HK-2 (cell line): ENCODE results near the gene SLC35G3.
"Not testable (repeated sequence)": the region's sequence is repeated elsewhere in the genome, so short reads cannot be mapped to it uniquely, and the experiment has no call there.

Experiments
- DNase-seq: peaks from one replicate; pipeline ENCODE4 v3.0.0-alpha.2; 2018; ENCODE audit not compliant: unreplicated experiment

Gene SLC35G3

DNA sequence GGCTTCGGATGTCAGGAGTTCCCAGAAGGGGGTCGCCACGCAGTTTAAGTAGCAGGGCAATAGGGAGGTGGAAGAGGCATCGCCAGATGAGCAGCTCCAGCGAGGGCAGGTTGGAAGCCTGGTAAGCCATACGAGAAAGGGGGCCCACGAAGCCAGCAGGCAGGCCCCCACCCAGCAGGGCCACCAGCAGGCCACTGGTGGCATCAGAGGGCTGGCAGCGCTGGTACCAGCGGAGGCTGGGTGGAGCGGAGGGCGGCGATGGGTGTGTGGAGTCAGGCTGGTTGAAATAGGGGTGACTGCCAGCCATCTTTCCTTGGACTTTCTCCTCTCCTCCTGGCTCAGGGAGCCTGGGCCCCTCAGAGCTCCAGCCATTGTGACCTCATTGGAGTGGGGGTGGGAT is at the start of gene SLC35G3:
SLC35G3 (minus strand) TSS at position 393 of the 400 bp plus-strand sequence; CDS start at position 307, 86 bp downstream.
- DNase-seq, result not testable (repeated sequence)

DNA sequence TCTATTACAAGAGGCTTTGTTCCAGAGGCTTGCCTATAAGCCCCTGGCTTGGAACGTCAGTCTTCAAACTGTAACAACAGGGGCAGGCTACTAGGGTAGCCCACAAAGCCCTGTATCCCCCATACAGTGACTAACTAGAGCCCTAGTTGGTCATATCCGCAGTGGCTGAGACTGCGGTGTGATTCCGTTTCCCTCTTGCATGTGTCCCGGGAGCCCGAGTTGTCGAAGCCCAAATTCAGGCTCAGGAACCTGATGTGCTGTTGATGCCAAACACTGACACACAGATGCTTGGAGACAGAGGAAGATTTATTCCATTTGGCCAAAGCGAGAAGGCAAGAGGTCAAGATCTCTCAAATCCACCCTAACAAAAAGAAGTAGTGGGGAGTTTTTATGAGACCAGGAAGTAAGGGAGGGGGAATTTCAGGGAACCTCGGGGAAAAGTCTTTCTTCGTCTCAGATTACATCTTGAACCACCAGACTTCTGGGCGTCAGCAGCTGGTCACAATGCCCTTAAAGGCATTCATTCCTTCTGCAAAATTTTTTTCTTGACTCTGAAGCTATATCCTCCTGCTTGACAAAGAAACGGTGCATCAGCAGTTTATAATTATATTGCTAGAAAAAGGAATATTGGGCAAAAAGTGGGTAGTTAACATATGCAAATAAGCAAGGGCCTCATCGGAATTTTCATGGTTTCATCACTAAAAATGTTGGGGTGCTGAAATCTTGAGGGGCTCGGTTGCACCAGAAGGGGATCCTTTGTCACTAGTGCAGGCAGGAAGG is 49.6 kb upstream of the SLC35G3 start:
- DNase-seq, result peak; percentile 66

DNA sequence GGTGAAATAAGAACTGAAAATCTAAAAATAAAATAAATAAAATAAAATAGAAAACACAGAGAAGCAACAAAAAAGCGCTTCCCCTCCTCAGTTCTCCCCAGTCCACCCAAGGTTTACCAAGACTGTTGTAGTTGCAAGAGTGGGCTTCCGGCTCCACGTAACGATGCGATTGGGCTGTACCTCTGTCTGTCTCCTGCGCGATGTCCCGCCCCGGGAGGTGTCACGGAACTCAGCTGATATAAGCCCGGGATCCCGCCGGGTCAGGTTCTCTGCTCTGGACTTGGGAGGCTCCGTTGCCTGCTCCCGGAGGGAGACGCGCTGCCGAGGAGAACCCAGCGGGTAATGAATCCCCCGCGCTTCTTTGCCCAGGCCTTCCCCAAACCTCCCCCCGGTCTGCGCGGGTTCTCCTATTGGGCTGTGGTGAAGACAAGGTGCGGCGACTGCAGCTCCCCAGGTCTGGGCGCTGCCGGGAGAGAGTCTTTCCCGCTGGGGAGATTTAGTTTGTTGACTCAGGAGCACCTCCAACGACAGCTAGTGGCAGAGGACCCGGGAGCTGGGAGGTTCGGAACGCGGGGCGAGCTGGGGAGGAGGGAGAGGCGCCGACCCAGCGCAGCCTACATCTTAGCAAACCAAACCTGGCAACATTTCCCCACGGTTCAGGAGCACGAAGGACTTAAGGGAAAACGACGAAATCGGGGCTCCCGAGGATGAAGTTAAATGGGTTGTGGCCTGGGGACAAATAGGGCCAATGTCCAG is 48.8 kb upstream of the SLC35G3 start, which contains the start of gene SLFN5:
SLFN5 (plus strand) TSS at position 268 of the 756 bp plus-strand sequence. CDS start 15,619 bp downstream, outside the sequence.
- peak; percentile 97 for DNase-seq

DNA sequence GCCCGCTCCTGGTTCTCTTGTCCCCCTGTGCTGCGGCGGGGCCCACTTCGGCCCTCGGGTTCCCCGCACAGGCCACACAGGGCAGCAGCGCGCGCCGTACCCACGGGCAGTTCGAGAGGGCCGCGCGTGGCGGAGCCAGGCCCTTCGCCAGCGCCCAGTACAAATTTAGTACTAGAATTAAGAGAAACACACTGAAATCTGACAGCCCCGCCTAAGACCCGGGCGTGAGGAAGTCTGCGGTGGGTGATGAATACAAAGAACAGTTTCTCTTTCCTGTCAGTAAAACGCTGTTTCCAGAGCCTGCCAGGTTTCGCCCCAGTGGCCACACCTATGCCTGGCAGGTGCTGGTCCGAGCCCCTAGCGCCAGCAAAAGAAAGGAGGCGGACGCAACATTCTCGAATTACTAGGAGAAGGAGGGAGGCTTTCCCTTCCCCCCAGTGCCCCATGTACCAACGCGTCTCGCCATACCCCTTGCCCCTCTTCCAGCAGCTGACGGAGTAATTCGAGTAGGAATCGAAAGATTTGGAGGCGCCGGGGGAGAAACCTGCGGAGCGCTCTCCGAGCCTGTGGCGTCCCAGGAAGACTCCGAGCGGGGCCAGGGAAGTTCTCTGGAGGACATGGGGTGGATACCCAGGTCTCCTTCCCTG is 48.1 kb upstream of the SLC35G3 start:
- peak; percentile 74 for DNase-seq

DNA sequence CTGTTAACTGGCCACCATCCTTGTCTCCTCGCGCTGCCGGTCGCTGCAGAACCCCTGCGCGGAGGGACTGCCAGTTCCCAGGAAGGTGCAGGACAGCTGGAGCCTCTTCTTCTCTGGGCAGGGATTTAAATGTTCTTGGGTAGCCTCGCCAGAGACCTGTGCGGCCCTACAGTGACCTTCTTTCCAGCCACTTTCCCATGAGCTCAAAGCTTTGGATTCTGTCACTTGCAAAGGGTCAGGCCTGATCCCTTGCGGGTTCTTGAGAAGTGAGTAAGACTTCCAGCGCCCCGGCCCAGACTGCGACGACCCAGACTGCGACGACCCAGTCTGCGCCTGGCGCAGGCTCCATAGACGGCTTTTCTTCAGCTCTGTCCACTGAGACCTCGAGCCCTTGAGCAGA is 47.3 kb upstream of the SLC35G3 start:
- DNase-seq, result no peak

DNA sequence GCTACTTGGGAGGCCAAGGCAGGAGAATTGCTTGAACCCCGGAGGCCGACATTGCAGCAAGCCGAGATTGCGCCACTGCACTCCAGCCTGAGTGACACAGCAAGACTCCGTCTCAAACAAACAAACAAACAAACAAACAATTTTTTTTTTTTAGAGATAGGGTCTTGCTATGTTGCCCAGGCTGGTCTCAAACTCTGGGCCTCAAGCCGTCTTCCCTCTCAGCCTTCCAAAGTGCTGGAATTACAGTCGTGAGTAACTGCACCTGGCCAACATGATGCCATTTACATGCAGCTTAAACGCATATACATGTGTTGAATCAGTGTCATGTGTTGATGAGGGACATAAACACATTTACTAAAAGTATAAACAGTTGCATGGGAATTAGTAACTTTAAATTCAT is 46.7 kb upstream of the SLC35G3 start:
- DNase-seq, result no peak

DNA sequence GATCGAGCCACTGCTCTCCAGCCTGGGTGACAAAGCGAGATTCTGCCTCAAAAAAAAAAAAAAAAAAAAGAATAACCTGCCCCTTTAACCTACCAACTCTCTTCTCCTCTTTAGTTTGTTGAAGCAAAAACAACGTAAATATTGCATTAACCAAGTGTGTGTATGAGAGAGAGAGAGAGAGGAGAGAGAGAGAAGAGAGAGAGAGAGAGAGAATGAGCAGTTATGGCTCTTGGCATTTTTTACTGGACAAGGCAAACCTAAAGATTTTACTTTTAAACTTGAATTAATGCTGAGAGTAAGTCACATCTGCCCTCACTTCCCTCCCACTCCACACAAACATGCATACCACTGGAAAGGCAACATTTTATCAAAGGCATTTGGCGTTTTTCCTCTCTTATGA is 45.6 kb upstream of the SLC35G3 start:
- no peak for DNase-seq

DNA sequence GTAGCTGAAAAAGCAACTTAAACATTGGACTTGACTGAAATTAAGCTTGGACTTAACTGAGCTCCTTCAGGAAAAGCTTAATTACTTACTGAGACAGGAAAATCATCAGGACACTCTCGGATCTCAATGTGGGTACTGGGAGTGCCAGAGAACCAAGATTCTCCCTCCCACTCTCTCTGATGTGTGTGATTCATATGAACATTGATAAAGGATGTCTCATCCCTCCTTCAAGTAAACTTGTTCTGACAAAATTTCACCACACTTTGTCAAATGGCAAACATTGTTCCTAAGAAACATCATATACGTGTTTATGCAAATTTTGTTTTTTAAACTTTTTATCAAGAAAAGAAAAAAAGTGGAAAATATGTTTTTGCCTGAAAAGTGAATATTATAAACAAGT is 44.6 kb upstream of the SLC35G3 start:
- DNase-seq, result no peak

DNA sequence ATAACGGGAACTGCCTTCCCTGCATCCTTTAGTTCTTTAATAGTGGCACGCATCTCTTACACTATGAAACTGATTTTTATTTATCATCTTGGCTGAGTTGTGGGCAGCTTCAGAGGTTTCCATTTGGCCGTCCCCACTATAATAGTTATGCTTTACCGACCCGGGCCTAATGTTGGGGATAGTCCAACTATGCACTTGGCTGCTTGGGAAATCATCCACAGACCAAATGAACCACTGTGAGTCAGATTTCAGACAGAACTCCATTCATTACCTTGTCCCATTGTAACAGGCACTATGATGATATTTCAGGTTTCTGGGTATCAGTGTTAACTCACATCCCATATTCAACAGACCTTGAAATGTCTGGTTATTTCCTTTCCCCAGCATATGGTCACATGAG is 42.6 kb upstream of the SLC35G3 start:
- DNase-seq, result no peak

DNA sequence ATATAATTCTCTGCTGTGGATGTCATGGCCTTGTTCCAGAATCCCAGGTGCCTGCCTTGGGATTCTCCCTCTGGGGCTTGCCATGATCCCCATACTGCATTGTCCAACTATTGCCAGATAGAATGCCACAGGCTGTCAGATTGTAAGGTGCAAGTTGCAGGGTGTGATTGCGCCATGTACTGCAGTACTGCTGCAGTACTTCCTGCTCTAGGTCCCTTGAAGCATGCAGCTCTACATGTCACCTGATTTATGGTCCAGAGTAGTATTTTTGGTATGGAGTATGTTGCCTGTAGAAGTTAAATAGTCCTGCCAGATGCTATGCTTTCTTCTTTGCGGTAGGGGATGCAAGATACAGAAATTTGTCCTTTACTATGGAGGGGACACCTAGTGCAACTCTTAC is 41.7 kb upstream of the SLC35G3 start:
- no peak for DNase-seq

DNA sequence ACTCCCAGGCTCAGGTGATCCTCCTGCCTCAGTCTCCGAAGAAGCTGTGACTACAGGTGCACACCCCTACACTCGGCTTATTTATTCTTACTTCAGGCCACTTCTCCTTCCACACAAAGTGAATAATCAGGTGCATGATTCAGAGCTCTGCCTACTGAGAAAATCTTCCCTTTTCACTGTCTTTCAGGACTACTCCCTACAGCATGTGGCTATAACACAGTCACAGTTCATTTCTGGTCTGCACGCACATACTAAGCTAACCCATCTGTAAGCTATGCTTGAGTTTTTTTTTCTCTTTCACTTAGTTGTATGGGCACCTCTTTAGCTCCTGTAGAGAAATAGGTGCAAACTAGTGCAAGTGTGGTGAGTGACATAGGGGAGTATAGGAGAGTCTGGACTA is 41.1 kb upstream of the SLC35G3 start:
- DNase-seq, result no peak

DNA sequence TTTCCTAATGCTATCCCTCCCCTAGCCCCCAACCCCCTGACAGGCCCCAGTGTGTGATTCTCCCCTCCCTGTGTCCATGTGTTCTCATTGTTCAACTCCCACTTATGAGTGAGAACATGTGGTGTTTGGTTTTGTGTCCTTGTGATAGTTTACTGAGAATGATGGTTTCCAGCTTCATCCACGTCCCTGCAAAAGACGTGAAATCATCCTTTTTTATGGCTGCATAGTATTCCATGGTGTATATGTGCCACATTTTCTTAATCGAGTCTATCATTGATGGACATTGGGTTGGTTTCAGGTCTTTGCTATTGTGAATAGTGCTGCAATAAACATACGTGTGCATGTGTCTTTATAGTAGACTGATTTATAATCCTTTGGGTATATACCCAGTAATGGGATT is 40.1 kb upstream of the SLC35G3 start:
- not testable (repeated sequence) for DNase-seq

DNA sequence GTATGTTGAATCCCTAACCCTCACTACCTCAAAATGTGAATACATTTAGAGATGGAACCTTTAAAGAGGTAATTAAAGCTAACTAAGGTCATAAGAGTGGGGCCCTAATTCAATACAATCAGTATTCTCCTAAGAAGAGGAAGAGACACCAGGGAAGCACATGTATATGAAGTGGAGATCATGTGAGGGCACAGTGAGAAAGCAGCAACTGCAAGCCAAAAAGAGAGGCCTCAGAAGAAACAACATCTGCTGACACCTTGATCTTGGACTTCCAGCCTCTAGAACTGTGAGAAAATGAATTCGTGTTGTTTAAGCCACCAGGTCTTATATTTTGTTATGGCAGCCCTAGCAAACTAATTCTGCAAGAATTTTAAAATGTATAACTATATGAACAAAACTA is 35.4 kb upstream of the SLC35G3 start:
- no peak for DNase-seq

DNA sequence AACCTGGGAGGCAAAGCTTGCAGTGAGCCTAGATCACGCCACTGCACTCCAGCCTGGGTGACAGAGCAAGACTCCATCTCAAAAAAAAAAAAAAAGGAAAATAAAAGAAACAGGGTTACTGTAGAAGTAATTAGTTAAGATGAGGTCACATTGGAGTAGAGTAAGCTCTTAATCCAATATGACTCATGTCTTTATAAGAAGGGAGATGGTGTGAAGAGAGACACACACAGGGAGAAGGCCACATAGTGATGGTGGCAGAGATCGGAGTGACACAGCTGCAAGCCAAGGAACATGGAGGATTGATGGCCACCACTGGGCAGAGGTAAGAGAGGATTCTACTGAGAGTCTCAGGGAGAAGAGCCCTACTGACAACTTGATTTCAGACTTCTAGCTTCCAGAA is 33.4 kb upstream of the SLC35G3 start:
- no peak for DNase-seq

DNA sequence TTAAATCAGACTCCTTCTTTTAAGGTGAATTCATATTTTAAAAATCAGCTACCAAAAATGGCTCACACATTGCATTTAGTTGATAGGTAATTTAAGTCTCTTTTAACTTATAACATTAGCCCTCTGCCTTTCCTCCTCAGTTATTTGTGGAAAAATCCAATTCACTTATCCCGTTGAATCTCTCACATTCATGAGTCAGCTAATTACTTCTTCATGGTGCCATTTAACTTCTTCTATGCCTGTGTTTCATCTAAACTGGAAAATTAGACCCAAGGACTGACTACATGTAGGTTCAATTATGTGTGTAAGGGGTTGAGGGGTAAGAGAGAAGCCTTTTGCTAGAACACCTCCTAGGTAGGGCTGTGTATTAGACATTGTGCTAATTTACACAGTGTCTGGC is 30.2 kb upstream of the SLC35G3 start:
- no peak for DNase-seq

DNA sequence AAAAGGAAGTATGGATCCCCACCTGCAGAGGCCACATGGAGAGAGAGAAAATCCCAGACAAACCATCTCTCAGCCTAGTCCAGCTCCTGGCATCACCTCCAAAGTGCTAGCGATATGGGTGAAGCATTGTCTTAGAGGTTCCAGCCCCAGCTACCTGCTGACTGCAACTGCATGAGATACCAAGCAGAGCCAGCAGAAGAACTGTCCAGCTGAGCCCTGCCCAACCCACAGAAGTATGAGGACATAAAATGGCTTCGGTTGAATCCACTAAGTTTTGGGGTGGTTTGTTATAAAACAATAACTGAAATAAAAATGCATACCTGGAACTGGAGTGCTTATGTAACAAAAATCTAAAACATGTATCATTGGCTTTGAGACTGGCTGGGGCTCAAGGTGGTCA is 28.3 kb upstream of the SLC35G3 start:
- DNase-seq, result no peak

DNA sequence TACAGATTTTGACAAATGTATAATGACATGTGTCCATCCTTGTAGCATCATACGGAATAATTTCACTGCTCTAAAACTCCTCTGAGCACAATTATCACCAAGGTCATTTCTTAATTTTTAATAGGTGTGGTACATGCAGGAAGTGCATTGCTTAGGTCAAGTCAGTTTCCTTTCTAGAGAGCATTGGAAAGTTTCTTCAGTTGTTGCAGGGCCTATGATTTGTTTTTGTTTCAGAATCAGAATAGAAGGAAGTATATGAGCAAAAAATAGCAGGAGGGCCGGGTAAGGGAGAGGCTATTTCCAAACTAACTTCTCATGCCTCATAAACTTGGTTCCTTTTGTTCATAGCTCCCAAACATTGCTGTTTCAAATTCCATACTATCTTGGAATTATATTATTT is 24.7 kb upstream of the SLC35G3 start:
- no peak for DNase-seq

DNA sequence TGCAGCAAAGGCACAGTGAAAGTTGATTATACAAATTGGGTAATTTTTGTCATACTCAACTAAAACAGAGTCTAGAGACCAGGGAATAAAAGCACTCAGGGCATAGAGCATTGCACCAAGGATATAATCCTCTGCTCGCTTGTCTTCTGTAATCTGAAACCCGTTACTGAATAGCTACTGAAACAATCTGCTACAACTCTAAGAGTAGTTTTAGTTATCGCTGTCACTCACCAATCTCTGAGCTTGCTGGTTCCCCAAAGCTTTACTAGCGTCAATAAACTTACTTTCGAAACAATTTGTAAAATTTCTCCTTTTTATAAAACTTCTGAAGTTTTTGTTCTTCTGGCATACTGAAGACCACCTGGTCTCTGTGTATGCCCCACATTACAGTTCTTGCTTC is 22.9 kb upstream of the SLC35G3 start:
- DNase-seq, result no peak

DNA sequence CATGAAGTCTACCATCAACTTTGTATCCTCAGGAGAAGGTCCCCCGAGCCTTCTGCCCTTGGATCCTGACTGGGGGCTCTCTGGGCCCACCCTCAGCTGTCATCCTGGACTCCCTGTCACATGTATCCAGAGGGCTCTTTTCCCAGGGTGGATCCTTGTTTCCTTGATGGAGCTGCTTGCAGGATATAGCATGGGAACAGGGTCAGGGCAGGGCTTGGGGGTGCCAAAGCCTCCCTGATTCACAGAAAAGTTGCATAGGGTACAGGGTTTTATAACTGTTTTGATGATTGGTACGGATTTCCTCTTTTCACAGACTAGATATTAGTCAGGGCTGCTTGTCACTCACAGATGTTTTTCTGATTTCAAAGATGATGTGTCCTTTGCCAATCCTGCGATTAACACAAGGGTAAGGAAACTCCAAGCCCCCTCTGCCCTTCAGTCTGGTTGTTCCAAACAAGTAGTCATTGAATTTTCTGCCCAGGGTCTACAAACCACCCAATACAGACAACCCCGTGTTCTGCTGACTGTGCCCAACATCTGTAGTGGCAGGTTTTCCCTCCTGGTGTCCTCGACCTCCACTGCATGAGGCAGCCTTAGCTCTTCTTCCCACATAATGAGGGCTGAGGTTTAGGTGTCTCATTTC is 20.6 kb upstream of the SLC35G3 start:
- DNase-seq, result no peak

DNA sequence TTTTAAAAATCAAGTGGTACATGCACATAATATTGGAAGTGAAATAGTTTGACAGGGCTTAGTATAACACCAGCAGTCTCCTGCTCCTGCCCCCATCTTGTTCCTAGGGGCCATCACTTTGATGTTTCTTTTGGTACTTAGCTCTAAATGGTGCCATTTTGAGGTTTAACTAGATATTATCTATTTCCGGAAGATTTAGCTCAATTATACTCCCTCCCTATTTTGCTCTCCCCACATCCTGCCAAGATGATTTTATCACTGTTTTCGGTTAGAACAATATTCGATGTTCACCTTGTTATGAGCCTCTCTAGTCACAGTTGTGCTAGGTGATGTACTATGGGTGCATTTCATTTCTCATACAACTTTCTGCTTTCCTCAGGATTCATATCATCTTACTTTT is 20.0 kb upstream of the SLC35G3 start:
- no peak for DNase-seq

DNA sequence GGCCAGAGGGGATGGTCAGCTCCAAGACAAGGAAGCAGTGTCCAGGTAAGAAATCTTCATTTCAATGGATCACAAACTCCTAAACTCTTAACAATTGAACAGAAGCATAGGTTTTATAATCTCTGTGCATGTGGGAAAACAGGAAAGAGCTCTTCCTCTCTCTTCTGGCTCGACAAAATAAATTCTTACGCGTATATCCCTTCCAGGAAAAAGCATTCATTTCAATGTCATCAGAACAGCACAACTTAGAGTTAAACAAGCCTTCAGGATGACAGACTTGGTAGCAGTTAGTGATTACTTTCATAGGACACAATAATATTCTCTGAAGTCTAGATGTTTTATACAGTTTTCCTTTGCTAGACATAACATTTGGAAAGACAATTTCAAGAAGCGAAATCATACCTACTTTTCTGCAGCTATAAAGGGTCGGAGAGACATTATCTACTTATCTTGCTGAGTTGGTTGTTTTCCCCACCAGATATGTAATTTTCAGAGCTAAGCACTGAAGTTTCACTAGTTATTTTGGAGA is 19.3 kb upstream of the SLC35G3 start:
- DNase-seq, result no peak

DNA sequence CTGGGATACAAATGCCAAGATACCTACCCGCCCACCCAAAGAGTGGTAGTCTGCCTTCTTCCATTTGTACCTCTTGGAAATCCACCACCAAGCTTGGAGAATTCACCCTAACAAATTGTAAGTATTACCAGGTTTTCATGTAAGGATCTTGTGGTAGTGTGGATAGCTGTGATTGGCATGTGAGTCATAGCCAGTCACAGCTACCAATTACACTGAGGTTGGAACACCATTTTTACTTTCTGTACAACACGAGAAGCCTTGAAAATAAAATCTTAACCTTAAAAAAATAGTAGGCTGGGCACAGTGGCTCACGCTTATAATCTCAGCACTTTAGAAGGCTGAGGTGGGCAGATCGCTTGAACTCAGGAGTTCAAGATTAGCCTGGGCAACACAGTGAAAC is 18.5 kb upstream of the SLC35G3 start:
- DNase-seq, result no peak
